ENCODE measurements around the gene PUS7L. TPM values are rescaled to one million over a fixed set of nuclear protein-coding genes. Genes with fewer than 3 reads are reported as not detected.

PUS7L gene
- total and polyA plus RNA-seq, 2 experiments from 2014 or later = 36.0 to 66.1 TPM

DNA sequence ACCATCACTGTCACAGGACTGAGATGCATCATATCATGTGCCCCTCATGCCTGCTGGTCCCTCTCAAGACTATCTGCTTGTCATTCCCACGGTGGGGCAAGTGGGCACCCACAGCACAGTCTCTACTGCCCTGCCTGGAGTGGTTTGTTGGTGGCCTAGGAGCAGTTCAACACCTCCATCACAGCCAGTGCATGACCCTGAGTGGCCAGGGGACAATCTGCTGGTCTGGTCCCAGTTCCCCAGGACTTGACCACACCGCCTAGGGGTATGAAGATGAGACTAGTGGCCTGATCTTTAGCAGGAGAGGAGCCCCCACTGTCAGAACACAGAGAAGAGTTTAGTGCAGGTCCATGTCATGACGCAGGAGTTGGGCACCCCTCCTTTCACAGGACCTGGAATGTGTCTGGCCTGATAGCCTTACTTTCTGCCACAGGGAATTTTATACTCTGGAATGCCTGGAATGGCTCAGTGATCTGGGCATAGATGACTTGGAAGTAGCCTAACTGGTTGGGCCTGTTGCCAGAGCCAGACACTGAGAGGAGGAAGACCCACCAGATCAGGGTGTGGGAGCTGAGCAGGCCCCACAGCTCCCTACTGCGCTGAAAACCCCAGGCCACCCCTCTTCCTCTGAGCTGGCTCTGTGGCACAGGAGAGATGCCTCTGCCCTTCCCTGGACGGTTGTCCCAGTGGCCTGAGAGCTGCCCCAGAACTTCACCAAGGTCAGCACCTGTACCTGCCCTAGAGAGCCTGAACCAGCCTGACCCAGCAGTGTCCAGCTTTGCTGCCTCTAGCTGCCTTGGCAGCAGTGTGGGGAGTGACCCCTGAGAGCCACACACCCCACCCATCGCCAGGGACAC is 83.3 kb downstream of the PUS7L start (continued):
- TF ChIP-seq, protein P1, sequence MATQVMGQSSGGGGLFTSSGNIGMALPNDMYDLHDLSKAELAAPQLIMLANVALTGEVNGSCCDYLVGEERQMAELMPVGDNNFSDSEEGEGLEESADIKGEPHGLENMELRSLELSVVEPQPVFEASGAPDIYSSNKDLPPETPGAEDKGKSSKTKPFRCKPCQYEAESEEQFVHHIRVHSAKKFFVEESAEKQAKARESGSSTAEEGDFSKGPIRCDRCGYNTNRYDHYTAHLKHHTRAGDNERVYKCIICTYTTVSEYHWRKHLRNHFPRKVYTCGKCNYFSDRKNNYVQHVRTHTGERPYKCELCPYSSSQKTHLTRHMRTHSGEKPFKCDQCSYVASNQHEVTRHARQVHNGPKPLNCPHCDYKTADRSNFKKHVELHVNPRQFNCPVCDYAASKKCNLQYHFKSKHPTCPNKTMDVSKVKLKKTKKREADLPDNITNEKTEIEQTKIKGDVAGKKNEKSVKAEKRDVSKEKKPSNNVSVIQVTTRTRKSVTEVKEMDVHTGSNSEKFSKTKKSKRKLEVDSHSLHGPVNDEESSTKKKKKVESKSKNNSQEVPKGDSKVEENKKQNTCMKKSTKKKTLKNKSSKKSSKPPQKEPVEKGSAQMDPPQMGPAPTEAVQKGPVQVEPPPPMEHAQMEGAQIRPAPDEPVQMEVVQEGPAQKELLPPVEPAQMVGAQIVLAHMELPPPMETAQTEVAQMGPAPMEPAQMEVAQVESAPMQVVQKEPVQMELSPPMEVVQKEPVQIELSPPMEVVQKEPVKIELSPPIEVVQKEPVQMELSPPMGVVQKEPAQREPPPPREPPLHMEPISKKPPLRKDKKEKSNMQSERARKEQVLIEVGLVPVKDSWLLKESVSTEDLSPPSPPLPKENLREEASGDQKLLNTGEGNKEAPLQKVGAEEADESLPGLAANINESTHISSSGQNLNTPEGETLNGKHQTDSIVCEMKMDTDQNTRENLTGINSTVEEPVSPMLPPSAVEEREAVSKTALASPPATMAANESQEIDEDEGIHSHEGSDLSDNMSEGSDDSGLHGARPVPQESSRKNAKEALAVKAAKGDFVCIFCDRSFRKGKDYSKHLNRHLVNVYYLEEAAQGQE (IDR thresholded peaks at IDR 0.05; ENCODE audit: unreplicated experiment) = no peak

GRCh38 chr12:43669373-43669772 is 89.2 kb downstream of the PUS7L start:
- TF ChIP-seq JUNB (IDR thresholded peaks at IDR 0.05; ENCODE audit: unreplicated experiment) (no peak), NANOG (IDR thresholded peaks at IDR 0.05; ENCODE audit: borderline replicate concordance) (no peak), CREB1 (CRISPR knock-in tag; IDR thresholded peaks at IDR 0.05; ENCODE audit: low read depth) (no peak), ZNF331 (CRISPR knock-in tag; IDR thresholded peaks at IDR 0.05; ENCODE audit: low read depth) (no peak), EZH2 (IDR thresholded peaks at IDR 0.05; ENCODE audit: low read depth, unreplicated experiment) (no peak), ZNF462 (CRISPR knock-in tag; IDR thresholded peaks at IDR 0.05) (no peak)
- TF ChIP-seq, protein P2, sequence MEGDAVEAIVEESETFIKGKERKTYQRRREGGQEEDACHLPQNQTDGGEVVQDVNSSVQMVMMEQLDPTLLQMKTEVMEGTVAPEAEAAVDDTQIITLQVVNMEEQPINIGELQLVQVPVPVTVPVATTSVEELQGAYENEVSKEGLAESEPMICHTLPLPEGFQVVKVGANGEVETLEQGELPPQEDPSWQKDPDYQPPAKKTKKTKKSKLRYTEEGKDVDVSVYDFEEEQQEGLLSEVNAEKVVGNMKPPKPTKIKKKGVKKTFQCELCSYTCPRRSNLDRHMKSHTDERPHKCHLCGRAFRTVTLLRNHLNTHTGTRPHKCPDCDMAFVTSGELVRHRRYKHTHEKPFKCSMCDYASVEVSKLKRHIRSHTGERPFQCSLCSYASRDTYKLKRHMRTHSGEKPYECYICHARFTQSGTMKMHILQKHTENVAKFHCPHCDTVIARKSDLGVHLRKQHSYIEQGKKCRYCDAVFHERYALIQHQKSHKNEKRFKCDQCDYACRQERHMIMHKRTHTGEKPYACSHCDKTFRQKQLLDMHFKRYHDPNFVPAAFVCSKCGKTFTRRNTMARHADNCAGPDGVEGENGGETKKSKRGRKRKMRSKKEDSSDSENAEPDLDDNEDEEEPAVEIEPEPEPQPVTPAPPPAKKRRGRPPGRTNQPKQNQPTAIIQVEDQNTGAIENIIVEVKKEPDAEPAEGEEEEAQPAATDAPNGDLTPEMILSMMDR (conservative IDR thresholded peaks at IDR 0.05; ENCODE audit: low read depth in 2 of 2) = no peak
- TF ChIP-seq, protein P1 (IDR thresholded peaks at IDR 0.05; ENCODE audit: unreplicated experiment) = no peak
- Histone ChIP-seq H3K79me2 (replicated peaks; ENCODE audit: insufficient read depth) (no peaks in the 10 kb centered on the region), H3K36me3 (ENCODE audit: insufficient read depth) (no peaks in the 10 kb centered on the region), H3K4me3 (no peak overlapping the region), H3K4me1 (ENCODE audit: insufficient read depth) (no peaks in the 10 kb centered on the region), H2AFZ (no peak overlapping the region), H3K4me2 (no peak overlapping the region), H4K20me1 (replicated peaks; ENCODE audit: insufficient read depth) (no peaks in the 10 kb centered on the region), H3F3A (replicated peaks; ENCODE audit: low read depth) (no peaks in the 10 kb centered on the region), H3K27ac (ENCODE audit: low read depth) (no peak overlapping the region), H3K27me3 (ENCODE audit: insufficient read depth) (no peaks in the 10 kb centered on the region), H3K9me2 (ENCODE audit: insufficient read depth) (no peaks in the 10 kb centered on the region)
- H3K4me1 Mint-ChIP-seq = no peaks in the 10 kb centered on the region
- H3K4me3 Mint-ChIP-seq = no peak overlapping the region
- DNase-seq (ENCODE audit: low spot score) (peak; percentile 17), ATAC-seq (peak; percentile 68)
- no peaks in the 10 kb centered on the region for H3K27me3 Mint-ChIP-seq (ENCODE audit: insufficient read depth, low read depth, poor library complexity)
- no peaks in the 10 kb centered on the region for H3K9me3 Mint-ChIP-seq
- no peak overlapping the region for H3K27ac Mint-ChIP-seq
- H3K36me3 Mint-ChIP-seq (ENCODE audit: low read depth) = no peaks in the 10 kb centered on the region; the same call in 2 of the 3 replicates

All from GM23338 (cell line).